ENCODE measurements around the gene ABCC5.

DNA sequence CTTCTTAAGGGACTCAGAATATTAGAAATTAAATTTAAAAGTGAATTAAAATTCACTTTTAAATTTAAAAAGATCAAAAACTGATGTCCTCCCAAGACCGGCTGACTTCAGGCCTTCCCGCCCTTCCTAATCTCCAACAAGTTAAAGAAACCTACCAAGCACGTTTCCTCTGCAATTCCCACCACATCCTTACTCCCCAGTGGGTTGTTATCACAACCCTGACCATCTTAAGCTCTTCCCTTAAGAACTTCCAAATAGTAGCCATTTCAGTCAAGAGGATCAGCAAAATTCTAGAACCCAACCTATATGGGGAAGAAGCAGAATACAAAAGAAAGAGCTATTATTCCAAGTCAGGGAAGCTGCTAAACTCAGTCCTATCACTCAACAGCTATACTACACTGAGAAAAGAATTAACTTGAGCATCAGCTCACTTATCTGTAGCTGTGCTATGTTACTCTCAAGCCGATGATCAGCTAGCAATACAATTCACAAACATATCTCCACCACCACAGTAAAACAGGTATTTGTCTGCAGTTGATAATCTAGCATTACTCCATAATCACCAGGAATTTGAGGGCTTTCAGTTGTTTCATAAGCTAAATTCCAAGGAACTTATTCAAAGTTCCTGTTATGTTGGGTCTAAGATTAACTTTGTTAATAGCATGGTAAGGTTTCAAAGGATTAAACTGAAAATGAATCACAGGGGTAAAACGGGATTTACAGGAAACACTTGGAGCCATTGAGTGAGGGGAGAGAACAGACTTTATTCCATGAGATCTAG lies 14.3 kb downstream of the ABCC5 start:
- TF ChIP-seq, protein P1, sequence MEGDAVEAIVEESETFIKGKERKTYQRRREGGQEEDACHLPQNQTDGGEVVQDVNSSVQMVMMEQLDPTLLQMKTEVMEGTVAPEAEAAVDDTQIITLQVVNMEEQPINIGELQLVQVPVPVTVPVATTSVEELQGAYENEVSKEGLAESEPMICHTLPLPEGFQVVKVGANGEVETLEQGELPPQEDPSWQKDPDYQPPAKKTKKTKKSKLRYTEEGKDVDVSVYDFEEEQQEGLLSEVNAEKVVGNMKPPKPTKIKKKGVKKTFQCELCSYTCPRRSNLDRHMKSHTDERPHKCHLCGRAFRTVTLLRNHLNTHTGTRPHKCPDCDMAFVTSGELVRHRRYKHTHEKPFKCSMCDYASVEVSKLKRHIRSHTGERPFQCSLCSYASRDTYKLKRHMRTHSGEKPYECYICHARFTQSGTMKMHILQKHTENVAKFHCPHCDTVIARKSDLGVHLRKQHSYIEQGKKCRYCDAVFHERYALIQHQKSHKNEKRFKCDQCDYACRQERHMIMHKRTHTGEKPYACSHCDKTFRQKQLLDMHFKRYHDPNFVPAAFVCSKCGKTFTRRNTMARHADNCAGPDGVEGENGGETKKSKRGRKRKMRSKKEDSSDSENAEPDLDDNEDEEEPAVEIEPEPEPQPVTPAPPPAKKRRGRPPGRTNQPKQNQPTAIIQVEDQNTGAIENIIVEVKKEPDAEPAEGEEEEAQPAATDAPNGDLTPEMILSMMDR (IDR thresholded peaks at IDR 0.05): no peak
- TF ChIP-seq POLR2A (IDR thresholded peaks at IDR 0.05): no peak

Measured in uterus (tissue), 2 donors.